ENCODE data around the gene PRSS22.

PRSS22 gene

DNA sequence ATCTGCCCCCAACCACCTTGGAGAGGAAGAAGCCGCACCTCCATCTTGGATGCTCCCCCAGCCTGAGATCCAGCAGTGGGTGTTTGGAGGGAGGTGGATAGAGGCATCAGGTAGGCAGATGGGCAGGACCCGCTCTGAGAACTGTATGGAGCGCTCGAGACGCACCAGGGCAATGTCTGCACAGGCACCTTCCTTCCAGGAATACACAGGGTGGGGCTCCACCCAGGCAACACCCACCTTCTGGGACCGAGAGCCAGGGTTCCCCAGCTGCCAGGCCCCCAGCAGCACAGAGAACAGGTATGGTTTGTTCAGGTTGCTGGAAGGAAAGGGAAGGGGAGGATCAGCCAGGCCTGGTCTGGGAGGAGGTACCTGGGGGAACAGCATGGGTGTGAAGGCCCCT is 2.4 kb downstream of the PRSS22 start:
- CTCF ChIA-PET, result interaction anchor here (1.3 to 2.6 kb wide), 2 partner anchors 13 to 16 kb away, joined by 8 to 31 read pairs; no protein-coding TSS in a partner anchor
- POLR2A ChIA-PET, result no interaction called here
- H3K4me3 ChIP-seq (ENCODE audit: low read depth, low read length), result no peak overlapping the region
- TF ChIP-seq, protein P1, sequence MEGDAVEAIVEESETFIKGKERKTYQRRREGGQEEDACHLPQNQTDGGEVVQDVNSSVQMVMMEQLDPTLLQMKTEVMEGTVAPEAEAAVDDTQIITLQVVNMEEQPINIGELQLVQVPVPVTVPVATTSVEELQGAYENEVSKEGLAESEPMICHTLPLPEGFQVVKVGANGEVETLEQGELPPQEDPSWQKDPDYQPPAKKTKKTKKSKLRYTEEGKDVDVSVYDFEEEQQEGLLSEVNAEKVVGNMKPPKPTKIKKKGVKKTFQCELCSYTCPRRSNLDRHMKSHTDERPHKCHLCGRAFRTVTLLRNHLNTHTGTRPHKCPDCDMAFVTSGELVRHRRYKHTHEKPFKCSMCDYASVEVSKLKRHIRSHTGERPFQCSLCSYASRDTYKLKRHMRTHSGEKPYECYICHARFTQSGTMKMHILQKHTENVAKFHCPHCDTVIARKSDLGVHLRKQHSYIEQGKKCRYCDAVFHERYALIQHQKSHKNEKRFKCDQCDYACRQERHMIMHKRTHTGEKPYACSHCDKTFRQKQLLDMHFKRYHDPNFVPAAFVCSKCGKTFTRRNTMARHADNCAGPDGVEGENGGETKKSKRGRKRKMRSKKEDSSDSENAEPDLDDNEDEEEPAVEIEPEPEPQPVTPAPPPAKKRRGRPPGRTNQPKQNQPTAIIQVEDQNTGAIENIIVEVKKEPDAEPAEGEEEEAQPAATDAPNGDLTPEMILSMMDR (IDR thresholded peaks at IDR 0.05; ENCODE audit: insufficient read depth, low read length, missing control alignments), result no peak
- DNase-seq (ENCODE audit: low read depth, low spot score), result no peak

DNA sequence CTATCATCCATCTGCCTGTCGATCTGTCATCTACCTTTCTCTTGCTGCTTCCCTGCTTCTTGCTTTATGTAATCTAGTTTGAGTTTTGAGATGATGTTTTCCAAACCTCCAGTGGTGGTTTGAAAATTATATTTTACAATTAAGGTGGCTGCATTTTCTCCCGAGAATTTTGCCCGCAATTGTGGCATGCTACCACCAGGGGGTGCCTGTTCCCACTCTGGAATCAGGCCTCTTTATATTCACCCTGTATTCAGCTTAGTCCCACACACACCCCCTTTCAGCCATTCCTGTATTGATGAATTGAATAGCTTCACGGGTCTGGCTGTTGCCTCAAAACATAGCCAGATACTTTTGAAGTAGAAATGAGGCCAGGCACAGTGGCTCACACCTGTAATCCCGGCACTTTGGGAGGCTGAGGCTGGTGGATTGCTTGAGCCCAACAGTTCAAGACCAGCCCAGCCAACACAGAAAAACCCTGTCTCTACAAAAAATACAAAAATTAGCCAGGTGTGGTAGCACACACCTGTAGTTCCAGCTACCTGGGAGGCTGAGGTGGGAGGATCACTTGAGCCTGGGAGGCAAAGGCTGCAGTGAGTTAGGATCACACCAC is 3.2 kb downstream of the PRSS22 start:
- CTCF ChIA-PET, result interaction anchor here (1.1 to 2.6 kb wide), 4 partner anchors 9 to 18 kb away, joined by 4 to 31 read pairs (median 6); no protein-coding TSS in a partner anchor
- no peak for DNase-seq (ENCODE audit: low read depth, low spot score)
- no peak overlapping the region for H3K4me3 ChIP-seq (ENCODE audit: low read depth, low read length)
- TF ChIP-seq, protein P1 (IDR thresholded peaks at IDR 0.05; ENCODE audit: insufficient read depth, low read length, missing control alignments), result peak; percentile 6
- POLR2A ChIA-PET, result no interaction called here

- H3K4me3 ChIP-seq (ENCODE audit: low read depth, low read length), result no peak overlapping the region
- DNase-seq (ENCODE audit: low read depth, low spot score), result no peak
- CTCF ChIA-PET, result interaction anchor here (1.0 to 2.6 kb wide), 5 partner anchors 10 to 76 kb away, joined by 3 to 31 read pairs (median 4); no protein-coding TSS in a partner anchor
- POLR2A ChIA-PET, result no interaction called here
- TF ChIP-seq, protein P1 (IDR thresholded peaks at IDR 0.05; ENCODE audit: insufficient read depth, low read length, missing control alignments), result no peak
These were observed 4.4 kb downstream of the PRSS22 start for GRCh38 chr16:2853531-2854073.

DNA sequence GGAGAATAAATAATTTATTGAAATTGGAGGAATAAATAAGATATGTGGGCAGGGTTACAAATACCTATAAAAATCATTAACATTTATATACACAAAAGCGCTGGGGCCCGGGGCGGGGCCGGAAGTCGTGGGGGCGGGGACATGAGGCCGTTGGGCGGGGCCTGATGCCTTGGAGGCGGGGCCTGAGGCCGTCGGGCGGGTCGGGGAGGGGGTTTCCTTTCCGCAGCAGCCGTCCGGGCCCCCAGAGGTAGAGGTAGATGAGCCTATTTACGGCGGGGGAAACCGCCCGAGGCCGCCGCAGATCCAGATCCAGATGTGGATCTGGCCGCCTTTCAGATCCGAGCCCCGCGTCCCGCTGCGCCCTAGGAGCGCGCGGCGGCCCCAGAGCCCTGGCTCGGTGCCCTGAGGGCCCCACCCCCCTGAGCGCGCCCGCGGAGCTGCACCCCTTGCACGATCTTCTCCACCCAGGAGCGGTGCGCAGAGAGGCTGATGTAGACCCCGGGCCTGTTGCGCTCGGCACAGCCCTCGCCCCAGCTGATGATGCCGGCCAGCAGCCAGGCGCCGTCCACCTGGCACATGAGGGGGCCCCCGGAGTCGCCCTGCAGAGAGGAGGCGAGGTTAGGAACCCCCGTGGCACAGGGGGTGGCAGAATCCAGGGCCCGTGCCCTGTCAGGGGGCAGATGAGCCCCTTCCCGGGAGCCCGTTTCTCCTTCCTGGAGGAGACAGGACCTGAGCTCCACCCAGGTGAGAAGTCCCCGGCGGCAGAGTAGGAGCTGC is 5.1 kb downstream of the PRSS22 start:
- no peak overlapping the region for H3K4me3 ChIP-seq (ENCODE audit: low read depth, low read length)
- no peak for DNase-seq (ENCODE audit: low read depth, low spot score)
- ChIA-PET CTCF (interaction anchor here (1.1 to 2.6 kb wide), 3 partner anchors 13 to 20 kb away, joined by 3 to 31 read pairs (median 9); no protein-coding TSS in a partner anchor), POLR2A (no interaction called here)
- TF ChIP-seq, protein P1 (IDR thresholded peaks at IDR 0.05; ENCODE audit: insufficient read depth, low read length, missing control alignments), result no peak

DNA sequence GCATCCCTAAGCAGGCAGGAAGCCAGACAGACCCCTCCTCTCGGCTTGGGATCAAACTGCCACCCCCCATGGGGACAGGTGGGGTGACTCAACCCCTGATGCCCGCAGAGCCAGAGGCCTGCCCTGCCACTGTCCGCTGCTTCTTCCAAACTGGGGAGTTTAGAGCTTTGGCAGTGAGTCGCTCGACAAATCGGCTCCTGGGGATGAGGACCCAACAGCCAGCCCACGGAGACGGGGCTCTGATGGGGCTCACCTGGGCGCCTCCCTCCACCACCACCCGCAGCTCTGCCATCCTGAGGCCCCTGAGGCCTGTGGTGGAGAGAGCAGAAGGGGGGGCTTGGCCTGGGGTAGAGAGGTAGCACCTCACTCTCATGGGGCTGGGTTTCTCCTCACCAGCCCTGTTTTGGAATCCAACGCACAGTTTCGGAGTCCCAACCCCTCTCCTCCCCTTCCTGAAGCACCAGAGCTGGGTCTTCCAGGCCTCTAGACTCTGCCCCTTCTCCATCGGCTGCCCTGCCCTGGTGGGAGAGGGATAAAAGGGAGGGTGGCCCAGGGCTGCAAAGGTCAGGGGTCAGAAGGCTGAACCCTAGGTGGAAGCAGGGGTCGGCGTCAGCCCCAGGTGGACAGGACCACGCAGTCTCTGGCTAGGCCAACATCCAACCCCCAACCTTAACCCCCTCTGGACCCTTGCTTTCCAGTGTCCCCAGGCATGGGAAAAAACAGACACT is 5.8 kb downstream of the PRSS22 start:
- DNase-seq (ENCODE audit: low read depth, low spot score), result no peak
- POLR2A ChIA-PET, result no interaction called here
- CTCF ChIA-PET, result interaction anchor here (1.1 kb wide), 1 partner anchor 16 kb away, joined by 3 read pairs; no protein-coding TSS in a partner anchor
- no peak overlapping the region for H3K4me3 ChIP-seq (ENCODE audit: low read depth, low read length)
- TF ChIP-seq, protein P1 (IDR thresholded peaks at IDR 0.05; ENCODE audit: insufficient read depth, low read length, missing control alignments), result no peak
